Measurements from ENCODE around the gene MRPS23. TPM values are rescaled to one million over a fixed set of nuclear protein-coding genes. Genes with fewer than 3 reads are reported as not detected.

MRPS23 gene
- total and polyA plus RNA-seq, 2 experiments from 2014 or later = 53.2 to 74.5 TPM

- no peak for TF ChIP-seq ETS1 (IDR thresholded peaks at IDR 0.05)
- TF ChIP-seq NANOG (IDR thresholded peaks at IDR 0.05; ENCODE audit: borderline replicate concordance) = no peak
- no peak for TF ChIP-seq JUNB (IDR thresholded peaks at IDR 0.05; ENCODE audit: unreplicated experiment)
- TF ChIP-seq EZH2 (IDR thresholded peaks at IDR 0.05; ENCODE audit: low read depth, unreplicated experiment) = no peak
- TF ChIP-seq STAT1 (IDR thresholded peaks at IDR 0.05; ENCODE audit: unreplicated experiment) = no peak
- TF ChIP-seq CREB1 (CRISPR knock-in tag; IDR thresholded peaks at IDR 0.05; ENCODE audit: low read depth) = no peak
These were observed 19.0 kb downstream of the MRPS23 start (continued) for GRCh38 chr17:57830880-57831279.

- H3K27ac Mint-ChIP-seq = no peak overlapping the region
- H3K27ac ChIP-seq (ENCODE audit: low read depth) = no peak overlapping the region
- no peak for TF ChIP-seq CREB1 (CRISPR knock-in tag; IDR thresholded peaks at IDR 0.05; ENCODE audit: low read depth)
- no peak for TF ChIP-seq POLR2AphosphoS5 (IDR thresholded peaks at IDR 0.05; ENCODE audit: low read depth)
- TF ChIP-seq STAT1 (IDR thresholded peaks at IDR 0.05; ENCODE audit: unreplicated experiment) = no peak
- no peak for TF ChIP-seq ZNF462 (CRISPR knock-in tag; IDR thresholded peaks at IDR 0.05)
- TF ChIP-seq NANOG (IDR thresholded peaks at IDR 0.05; ENCODE audit: borderline replicate concordance) = no peak
- TF ChIP-seq REST (IDR thresholded peaks at IDR 0.05; ENCODE audit: unreplicated experiment) = no peak
- no peak for TF ChIP-seq EZH2phosphoT487 (IDR thresholded peaks at IDR 0.05; ENCODE audit: unreplicated experiment)
- TF ChIP-seq EZH2 (IDR thresholded peaks at IDR 0.05; ENCODE audit: low read depth, unreplicated experiment) = no peak
- TF ChIP-seq ETS1 (IDR thresholded peaks at IDR 0.05) = no peak
- TF ChIP-seq ZNF114 (CRISPR knock-in tag; IDR thresholded peaks at IDR 0.05) = no peak
These were observed 26.1 kb downstream of the MRPS23 start for GRCh38 chr17:57823469-57824401.

More at GRCh38 chr17:57823469-57824401, 26.1 kb downstream of the MRPS23 start:
- no peaks in the 10 kb centered on the region for H3K9me3 Mint-ChIP-seq
- DNase-seq (ENCODE audit: low spot score) (no peak), ATAC-seq (no peak)
- Histone ChIP-seq H3K79me2 (replicated peaks; ENCODE audit: insufficient read depth) (no peaks in the 10 kb centered on the region), H3K36me3 (ENCODE audit: insufficient read depth) (no peaks in the 10 kb centered on the region), H3K27me3 (ENCODE audit: insufficient read depth) (no peaks in the 10 kb centered on the region), H3K4me2 (no peak overlapping the region), H4K20me1 (replicated peaks; ENCODE audit: insufficient read depth) (no peaks in the 10 kb centered on the region), H3K9me2 (ENCODE audit: insufficient read depth) (no peaks in the 10 kb centered on the region), H2AFZ (peak overlapping the region; percentile 21; the same call in 1 of the 2 replicates), H3F3A (replicated peaks; ENCODE audit: low read depth) (no peaks in the 10 kb centered on the region), H3K4me1 (ENCODE audit: insufficient read depth) (no peaks in the 10 kb centered on the region), H3K4me3 (no peak overlapping the region)
- H3K4me3 Mint-ChIP-seq = no peak overlapping the region
- H3K4me1 Mint-ChIP-seq = peaks cover 10% of the 10 kb centered on the region; the same call in 2 of the 3 replicates
- peaks cover 2% of the 10 kb centered on the region for H3K27me3 Mint-ChIP-seq (ENCODE audit: insufficient read depth, low read depth, poor library complexity)
- H3K36me3 Mint-ChIP-seq (ENCODE audit: low read depth) = no peaks in the 10 kb centered on the region
